Keratinocyte (primary cell): ENCODE results near the gene RPP30.

Experiments used
- CTCF ChIP-seq, 3 experiments: IDR thresholded peaks in 1 of 3; conservative IDR thresholded peaks in 1 of 3; optimal IDR thresholded peaks in 1 of 3; 2 replicates in 2 of 3; 3 replicates in 1 of 3; pipeline versions ENCODE3 to v1.5.1; 2011; ENCODE audit warnings: low read length in 3 of 3, mild to moderate bottlenecking in 3 of 3, moderate library complexity in 2 of 3, control low read depth in 1 of 3, inconsistent platforms in 1 of 3; ENCODE audit not compliant: insufficient read depth in 2 of 3; ENCODE audit errors: extremely low read depth in 1 of 3
- EZH2 ChIP-seq: IDR thresholded peaks from one replicate; pipeline ENCODE4 v1.6.1; 2012; ENCODE audit warnings: inconsistent platforms, mild to moderate bottlenecking, low read length, moderate library complexity

DNA sequence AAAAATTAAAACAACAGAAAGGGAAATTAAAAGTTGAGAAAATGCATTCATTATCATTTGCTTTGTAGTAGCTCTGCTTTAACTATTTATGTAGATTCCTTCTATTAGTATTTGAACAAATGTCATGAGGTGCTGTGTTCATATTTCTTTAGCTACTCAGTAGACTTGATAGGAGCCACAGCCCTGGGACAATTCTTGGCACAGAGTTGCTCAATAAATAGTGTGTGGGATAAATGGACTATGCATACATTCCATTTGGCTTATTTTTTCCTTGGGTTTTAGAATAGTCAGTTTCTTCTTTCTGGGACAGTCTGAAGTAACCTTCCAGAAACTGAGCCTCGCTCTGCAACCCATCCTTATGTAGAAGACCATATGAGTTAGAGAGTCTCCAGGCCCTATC, 13.4 kb downstream of the RPP30 start:
- no peak for TF ChIP-seq CTCF (optimal IDR thresholded peaks at IDR 0.05 in 1 of 3, IDR thresholded peaks at IDR 0.05 in 1 of 3, conservative IDR thresholded peaks at IDR 0.05 in 1 of 3; ENCODE audit: extremely low read depth in 1 of 3, insufficient read depth in 2 of 3, low read length in 3 of 3)
- TF ChIP-seq EZH2: no peak
